HG03139 (cell line): ENCODE data around the gene MGME1.

Experiments used
- ATAC-seq: cut with Tn5 transposase; IDR thresholded peaks from one replicate; pipeline ENCODE4 v1.9.1; 2021; ENCODE audit not compliant: unreplicated experiment

MGME1 gene, protein sequence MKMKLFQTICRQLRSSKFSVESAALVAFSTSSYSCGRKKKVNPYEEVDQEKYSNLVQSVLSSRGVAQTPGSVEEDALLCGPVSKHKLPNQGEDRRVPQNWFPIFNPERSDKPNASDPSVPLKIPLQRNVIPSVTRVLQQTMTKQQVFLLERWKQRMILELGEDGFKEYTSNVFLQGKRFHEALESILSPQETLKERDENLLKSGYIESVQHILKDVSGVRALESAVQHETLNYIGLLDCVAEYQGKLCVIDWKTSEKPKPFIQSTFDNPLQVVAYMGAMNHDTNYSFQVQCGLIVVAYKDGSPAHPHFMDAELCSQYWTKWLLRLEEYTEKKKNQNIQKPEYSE

DNA sequence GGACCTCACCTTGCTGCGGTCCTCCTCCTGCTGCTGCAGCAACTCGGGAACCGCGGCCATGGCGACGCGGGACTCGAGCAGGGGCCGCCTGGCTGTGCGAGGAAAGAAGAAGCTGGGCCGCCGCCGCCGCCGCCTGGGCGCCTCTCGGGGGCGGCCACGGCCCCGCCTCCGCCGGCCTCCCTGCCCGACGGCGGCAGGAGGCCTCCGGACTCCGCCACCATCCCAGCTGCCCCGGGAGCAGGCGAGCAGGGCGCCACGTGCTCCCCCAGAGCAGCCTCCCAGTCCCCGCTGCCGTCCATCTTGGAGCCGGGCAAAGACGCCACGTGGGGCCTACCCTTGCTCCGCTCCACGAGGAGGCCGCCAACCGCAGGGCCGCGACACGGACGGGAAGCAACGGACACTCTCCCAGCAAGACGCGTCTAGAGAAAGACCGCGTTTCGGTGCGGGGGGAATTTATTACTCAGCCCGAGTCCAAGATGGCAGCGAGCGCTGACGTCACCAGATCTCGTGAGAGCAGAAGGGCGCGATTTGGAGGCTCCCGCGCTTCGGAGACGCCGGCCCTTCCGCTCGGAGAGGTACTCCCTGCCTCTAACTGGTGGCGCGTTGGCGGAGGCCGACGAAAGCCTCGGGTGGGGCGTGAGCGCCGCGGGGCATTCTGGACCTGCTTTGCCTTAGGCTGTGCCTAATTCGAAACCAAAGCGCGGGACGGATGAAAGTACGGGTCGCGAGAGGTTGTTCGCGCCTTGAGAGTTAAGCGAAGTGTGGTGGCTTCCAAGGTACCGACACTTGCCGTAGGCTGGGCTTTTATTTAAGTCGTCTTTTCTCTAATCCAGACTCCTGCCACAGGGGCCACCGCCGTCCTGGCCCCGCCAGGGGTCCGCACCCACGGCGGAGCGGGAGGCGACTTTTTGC lies at the start of gene MGME1, which contains the start of gene SNX5:
Gene MGME1, plus strand, starts transcription at position 653 of the 912 bp plus-strand sequence. CDS start 842 bp downstream, outside the sequence.
Gene SNX5, minus strand, starts transcription at position 429 of the 912 bp plus-strand sequence. Its CDS starts 369 bp downstream, at position 60.
- peak; percentile 72 for ATAC-seq

DNA sequence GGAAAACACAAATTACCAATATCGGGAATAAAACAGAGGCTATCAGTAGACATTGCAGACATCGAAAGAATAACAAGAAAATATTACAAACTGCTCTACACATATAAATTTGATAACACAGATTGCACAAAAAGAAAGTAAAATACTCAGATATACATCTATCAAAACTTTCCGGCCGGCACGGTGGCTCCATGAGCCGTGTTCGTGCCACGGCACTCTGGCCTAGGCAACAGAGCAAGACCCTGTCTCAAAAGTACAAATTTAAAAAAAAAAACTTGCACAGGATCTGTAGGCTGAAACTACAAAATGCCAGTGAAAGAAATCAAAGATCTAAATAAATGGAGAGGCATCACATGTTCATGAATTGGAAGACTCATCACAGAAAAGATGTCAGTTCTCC lies 49.7 kb upstream of the MGME1 start:
- ATAC-seq = no peak

DNA sequence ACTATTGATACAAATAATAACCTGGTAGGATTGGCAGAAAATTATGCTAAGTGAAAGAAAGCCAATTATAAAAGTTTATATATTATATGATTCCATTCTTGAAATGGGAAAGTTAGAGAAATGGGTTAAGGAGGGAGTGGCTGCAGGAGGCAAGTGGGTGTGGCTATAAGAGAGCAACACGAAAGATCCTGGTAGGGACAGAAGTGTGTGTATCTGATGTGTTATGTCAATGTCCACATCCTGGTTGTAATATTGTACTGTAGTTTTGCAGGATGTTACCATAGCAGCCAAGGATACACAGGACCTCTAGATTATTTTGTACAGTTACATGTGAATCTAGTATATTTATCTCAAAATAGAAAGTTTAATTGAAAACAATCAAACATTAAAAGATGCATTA lies 47.0 kb upstream of the MGME1 start:
- no peak for ATAC-seq

DNA sequence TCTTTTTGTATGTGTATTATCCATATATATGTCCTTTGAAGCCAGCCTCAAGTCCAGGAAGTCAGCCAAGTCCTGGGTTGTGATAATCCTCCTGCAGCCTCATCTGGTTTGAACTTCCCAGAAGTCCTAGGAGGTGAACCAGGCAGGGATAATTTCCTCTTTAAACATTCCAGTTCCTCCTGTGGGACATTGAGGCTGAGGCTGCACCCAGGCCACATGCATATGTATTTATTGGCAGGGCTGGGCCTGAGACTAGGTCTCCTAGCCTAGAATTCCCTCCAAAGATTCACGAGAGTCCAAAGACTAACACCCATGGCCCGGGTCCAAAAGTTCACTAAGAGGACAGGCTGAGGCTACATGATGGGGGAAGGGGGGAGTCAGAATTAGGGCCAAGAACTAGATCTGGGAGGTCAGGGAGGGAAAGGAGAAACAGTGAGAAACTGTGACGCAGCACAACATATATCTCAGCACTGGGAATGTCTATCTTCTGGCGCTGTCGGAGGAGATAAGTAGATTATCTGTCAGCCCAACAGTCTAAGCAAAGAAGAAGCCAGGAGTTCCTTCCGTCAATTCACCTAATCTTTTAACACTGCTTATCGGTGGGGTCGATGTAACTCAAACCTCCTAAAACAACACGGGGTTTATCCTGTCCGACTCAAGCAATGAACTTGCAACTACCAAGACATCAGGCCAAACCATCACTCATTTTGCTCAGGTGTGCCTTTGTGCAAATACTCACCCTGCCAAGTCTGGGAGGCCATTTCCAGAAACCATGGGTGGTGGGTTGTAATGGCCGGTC lies 43.5 kb upstream of the MGME1 start:
- no peak for ATAC-seq

DNA sequence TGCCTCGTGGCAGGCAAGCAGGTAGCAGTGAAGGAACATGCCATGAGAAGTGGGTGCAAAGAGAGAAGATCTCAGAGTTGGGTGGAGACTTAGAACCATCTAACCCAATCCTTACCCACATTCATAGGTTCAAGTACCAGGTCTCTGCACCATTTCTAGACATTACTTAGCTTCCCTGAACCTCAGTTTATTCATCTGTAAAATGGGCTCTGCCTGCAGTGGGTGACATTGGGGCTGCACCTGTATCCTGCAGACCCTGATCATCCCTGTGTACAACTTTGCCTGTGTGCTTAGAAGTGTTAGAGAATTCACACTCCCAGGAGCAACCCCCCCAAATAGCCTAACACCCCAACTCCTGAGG lies 42.9 kb upstream of the MGME1 start:
- no peak for ATAC-seq

DNA sequence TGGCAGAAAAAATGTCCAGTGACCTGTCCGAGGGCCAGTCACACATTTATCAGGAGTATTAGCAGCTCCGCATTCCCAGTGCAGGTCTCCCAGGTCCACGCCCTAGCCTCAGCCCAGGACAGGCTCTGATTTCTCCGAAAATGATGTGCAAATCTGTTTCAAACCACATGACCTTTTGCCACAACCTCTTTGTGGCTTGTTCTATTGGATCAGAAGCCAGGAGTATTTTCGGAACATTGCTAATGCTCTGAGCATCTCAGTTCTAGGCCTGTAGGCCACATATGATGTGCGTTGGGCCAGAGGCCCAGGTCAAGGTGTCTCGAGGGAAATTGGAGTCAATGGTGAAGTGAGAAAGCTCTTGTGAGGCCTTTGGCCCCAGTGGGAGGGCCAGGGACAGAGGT lies 40.6 kb upstream of the MGME1 start:
- ATAC-seq = no peak

DNA sequence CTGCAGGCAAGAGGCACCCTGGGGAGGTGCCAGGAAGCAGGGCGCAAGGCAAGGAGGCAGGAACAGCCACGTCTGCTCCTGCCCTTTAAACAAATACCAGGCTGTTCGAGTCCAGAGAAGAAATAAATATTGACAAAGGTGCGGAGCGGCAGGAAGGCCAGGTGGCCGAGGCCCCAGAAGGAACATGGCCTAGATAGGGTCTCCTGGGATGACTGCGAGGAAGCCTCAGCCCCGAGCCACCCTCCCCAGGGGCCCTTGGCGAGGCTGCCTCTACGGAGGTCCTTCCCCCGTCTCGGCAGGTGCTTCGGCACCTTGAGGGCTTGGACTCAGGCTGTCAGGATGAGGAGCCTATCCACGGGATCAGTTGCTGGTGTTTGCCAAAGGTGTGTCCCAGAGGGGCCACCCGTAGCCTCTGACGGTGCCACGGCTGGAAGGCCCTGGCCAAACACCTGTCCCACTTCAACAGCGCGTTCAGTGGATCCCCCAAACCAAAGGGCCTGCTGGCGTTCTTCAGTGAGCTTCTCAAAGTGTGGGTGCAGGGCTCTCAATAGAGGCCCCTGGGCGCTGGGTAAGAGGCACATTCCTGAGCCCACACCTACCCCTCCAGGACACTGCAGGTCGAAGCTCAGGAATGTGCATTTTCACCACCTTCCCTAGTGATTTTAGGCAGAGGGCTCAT lies 40.0 kb upstream of the MGME1 start:
- ATAC-seq = no peak

DNA sequence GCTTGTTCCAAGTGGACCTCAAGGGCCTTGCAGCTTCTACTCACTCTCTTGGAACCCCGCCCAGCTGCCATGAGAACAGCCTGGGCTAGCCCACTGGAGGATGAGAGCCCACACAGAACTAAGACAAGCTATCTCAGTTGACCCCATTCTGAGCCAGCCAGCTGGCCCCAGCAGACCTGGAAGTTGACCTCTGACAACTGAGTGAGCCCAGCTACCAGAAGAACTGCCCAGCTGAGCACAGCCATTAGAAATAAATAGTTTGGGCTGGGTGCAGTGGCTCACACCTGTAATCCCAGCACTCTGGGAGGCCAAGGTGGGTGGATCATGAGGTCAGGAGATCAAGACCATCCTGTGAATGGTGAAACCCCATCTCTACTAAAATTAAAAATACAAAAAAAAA lies 37.3 kb upstream of the MGME1 start:
- ATAC-seq = no peak

DNA sequence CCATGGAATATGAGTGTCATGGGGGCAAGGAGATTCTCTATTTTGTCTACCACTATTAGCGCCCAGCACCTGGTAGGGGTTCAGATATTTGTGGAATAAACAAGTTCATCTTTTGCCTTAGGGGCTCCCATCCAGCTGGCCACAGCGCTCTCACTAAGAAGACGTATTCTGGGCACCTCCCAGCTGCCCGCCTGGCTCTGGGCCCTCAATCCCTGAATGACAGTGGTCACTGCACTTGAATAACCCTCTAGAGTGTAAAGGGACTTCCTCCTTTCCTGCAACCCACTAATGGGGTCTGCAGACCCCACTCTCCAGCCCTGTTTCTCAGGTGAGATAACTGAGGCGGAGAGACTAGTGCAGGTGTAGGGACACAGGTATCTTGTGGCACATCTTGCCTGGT lies 36.4 kb upstream of the MGME1 start:
- no peak for ATAC-seq

DNA sequence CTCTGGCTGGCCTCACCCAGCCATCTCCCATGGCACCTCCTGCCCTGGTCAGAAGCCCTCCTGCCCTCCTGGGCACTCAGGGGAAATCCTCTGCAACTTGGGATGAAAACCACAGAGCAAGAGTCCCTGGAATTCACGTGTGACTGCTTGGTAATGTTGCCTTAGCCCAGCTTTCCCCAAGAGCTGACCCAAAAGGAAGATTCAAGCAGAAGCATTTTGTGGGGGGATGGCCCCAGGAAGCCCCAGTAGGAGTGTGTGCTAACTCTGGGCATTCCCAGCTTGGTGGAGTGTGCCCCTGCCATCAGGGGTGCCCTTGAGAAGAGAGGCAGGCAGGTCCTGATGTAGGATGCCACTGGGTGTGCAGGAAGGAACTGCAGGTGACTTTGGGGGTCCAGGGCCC lies 35.7 kb upstream of the MGME1 start:
- no peak for ATAC-seq

DNA sequence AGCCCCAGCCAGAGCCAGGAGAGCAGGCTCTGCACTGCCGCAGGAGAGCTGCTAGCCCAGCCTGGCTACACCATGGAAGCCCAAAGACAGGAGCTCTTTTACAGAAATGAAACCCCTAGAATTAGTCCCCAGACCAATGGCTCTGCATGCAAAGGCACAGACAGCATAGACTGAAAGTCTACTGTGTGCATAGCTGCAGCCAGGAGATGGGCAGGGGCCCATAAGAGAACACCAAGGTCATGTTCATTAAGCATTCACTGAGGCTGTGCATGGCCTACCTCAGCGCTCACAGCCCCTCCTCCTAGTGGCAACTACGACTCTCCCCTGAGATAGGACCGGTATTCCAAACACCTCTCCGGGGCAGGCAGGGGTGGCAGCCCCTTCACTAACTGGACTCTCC lies 35.1 kb upstream of the MGME1 start:
- no peak for ATAC-seq

DNA sequence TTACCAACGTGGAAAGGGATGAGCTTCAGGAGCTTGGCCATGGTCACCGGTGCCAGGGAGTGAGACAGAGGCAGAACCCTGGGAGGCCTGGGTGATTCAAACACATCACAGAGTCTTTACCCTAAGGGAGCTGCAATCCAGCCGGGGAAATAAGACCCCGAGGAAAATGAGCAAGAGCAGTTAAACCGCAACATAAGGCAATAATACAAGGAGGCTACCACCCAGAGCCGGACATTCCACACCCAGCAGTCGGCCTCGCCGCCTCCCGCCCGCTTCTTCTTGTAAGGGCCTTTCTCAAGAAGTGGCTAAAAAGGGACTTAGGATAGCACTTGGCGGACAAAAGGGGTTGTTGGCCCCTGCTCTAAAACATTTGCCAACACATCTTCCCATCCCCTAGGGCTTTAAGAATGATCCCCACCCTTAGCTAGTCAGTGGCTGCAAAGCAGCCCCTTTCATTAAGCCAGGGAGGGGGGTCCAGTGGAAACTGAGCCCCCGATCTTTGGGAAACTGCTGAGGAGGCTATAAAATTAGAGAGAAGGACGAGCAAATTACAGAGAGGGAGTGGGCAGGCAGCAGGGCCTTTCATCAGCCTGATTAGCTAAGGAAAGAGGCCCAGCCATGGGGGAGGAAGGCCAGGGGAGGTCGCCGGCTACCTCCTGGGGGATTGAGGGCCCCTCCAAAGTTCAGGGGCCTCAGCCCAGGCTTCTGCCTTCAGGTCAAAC lies 34.5 kb upstream of the MGME1 start:
- no peak for ATAC-seq

DNA sequence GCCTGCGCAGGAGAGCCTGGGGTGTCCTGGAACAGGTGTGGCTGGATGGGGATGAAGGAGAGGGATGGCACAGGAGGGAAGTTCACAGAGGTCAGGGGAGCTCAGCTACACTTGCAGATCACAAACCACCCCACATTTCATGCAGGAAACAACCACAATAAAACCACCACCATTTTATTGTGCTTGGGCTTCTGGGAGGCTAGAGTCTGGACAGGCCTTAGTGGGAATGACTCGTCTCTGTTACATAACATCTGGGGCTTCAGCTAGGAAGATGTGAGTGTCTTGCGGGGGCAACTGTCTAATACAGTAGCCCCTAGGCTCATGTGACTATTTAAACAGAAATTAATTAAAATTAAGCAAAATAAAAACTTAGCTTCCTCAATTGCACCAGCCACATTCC lies 33.6 kb upstream of the MGME1 start:
- ATAC-seq = no peak

DNA sequence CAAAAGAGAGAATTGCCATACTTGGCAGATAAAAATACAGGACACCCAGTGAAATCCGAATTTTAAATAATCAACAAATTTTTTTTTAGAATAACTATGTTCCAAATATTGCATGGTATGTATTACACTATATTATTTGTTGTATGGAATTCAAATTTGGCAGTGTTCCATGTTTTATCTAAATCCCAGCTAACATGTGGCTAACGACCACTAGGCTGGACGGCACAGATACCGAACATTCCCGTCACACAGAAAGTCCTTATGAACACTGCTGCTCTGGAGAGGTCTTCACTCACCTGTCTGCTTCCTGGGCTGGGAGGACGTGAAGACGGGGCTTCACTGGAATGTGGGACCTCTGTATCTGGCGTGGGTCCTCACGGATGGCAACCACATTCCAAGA lies 33.1 kb upstream of the MGME1 start:
- no peak for ATAC-seq

DNA sequence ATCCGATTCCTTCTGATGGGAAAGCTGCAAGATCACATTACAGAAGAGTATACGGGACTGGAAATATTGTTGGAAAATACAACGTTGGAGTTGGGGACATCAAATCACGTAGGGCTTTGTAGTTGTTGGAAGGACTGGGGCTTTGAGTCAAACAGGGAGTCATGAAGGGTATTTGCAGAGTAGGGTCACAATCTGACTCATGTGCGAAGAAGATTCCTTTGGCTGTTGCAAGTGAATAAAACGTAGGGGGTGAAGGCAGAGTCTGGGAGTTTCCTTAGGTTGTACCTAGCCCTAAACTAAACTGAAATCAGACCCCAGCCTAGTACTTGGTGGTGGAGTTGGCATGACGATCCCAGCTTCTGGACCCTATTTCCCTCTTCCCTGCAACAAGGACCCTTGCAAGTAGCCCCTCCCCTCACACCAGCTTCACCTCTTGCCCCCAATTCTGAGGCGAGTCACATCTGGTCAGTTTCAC lies 32.5 kb upstream of the MGME1 start:
- ATAC-seq = no peak

DNA sequence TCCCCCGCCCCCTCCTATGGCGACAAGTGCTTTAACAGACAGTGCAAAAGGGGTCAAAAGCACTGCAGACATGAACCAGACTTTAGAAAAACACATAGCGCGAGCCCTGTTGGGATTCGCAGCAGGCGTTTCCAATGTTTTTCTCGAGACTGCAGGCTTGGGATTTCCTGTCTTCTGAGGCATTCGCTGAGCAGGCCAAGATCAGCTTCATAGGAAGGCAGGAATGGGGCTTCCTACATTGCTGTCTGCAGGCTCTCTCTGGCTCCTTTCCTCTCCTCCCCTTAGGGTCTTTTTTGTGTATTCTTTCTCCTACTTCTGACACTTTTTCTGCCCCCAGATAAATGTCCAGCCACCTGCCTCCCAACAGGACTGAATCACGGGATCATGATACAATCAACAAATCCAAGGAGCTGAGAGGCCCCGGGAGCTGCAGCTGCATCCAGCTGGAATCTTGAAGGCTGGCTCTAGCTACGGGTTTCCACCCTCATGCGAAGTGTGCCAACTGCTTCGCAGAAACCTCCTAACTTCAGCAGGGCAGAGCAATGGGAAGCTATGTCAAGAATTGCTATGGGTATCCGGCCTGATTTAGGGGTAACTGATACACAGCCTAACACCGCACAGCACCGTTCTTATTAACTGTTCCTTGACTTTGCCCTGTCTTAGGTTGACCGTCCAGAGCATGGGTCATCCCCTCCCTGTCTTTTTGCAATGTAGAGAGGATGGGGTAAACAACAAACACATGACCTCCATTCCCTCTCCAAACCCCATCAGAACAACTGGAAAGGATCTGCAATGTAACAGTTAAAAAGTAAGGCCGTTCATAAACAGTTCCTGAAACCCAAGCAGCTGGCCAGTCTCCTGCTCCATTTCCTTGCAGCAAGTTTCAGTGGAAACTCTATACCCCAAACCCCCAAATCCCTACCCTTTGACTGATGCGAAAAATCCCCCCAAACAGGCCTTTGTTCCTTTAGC lies 31.8 kb upstream of the MGME1 start:
- no peak for ATAC-seq

DNA sequence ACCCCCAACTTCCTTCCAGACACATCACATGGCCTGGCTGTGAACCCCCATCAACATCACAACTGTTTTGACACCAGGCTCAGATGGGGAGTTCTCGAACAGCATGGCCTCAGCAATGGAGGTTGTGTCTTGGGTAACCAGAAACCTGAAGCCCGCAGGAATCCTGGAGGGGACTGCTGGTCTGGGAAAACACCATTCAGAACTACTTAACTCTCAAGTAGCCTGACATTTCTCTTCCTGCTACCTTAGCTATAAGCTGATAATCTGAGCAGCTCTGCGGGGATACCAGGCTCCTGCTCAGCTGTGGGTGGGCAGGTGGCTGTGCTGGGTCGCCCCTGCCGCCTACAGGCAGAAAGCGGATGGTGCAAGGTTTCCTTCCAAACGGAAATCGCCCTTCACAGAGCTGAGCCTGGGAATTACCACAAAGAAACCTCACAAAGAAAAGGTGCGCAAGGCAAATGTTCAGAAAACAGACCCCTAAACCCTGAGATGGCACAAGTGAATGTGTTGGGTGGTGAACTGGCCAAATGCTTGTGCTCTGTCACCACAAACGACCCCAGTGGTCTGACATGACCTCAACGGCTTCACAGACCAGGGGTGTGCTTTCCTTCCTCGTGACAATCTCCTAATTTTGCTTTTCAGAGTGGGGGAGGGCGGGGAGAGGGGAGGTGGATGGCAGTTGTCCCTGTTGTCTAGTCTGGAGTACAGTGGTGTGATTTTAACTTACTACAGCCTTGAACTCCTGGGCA lies 29.8 kb upstream of the MGME1 start:
- peak; percentile 73 for ATAC-seq

DNA sequence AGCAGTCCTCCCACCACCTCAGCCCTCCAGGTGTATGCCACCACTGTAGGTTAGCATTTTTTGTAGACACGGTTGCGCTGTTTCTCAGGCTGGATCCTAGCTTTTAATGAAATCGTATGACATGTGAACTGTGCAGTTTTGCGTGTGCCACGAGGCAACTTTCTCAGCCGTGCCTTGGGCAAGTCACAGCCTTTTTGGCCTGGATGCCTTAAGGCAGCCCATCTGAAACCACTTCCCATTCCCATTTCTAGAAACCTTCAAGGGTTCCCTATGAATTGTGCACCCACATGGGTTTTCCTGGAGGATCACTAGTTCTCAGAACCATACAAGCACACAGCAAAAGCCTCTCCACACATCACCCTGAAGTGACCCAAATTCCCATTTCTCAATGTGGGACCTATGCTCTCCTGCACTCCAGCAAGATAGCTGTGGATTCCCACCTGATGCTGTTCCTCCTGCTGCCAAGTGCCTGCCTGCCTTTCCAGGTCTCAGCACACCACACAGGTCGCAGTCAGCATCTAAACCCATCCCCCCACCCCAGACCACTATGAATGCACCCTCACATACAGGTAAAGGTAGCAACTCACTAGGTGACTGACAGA lies 29.1 kb upstream of the MGME1 start:
- ATAC-seq = no peak
